ENCODE measurements around the gene PLB1.

DNA sequence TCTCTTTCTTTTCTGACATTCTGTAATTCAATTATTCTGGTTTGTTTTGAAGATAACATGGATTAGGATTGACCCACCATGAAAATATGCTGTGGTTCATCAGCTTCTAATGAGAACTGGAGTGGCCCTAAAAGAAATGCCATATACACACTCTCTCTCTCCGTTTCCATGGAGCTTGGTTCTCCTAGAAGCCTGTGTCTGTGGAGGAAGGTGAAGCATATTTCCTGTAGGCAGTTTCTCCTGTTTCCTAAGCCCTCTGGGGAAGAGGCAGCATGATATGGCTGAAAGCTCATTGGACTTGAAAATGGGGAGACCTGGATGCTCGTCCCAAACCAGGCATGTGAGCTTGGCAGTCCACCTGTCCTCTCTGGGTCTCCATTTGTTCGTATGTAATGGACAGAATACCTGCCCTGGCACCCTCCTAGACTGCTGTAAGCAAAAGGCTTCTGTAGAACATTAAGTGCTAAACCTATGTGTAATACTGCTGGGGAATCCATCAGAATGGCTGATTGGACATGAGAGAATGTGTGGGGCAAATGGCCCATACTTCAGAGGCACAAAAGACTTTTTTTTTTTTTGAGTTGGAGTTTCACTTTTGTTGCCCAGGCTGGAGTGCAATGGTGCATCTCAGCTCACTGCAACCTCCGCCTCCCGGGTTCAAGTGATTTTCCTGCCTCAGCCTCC is 180.4 kb downstream of the PLB1 start:
- TF ChIP-seq, protein P1, sequence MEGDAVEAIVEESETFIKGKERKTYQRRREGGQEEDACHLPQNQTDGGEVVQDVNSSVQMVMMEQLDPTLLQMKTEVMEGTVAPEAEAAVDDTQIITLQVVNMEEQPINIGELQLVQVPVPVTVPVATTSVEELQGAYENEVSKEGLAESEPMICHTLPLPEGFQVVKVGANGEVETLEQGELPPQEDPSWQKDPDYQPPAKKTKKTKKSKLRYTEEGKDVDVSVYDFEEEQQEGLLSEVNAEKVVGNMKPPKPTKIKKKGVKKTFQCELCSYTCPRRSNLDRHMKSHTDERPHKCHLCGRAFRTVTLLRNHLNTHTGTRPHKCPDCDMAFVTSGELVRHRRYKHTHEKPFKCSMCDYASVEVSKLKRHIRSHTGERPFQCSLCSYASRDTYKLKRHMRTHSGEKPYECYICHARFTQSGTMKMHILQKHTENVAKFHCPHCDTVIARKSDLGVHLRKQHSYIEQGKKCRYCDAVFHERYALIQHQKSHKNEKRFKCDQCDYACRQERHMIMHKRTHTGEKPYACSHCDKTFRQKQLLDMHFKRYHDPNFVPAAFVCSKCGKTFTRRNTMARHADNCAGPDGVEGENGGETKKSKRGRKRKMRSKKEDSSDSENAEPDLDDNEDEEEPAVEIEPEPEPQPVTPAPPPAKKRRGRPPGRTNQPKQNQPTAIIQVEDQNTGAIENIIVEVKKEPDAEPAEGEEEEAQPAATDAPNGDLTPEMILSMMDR (IDR thresholded peaks at IDR 0.05; ENCODE audit: low read depth, low read length), result no peak
- TF ChIP-seq MYC (IDR thresholded peaks at IDR 0.05; ENCODE audit: low read depth, low read length), result no peak
